HG03378 (cell line): ENCODE results near the gene AXIN1.

Experiments used
- ATAC-seq: cut with Tn5 transposase; IDR thresholded peaks from one replicate; pipeline ENCODE4 v1.9.1; 2021; ENCODE audit warnings: mild to moderate bottlenecking, moderate library complexity; ENCODE audit not compliant: unreplicated experiment

AXIN1 gene

GRCh38 chr16:303760-304505 lies 48.6 kb downstream of the AXIN1 start:
- no peak for ATAC-seq

- ATAC-seq, result no peak
Measured at GRCh38 chr16:301950-302349, 50.6 kb downstream of the AXIN1 start.

DNA sequence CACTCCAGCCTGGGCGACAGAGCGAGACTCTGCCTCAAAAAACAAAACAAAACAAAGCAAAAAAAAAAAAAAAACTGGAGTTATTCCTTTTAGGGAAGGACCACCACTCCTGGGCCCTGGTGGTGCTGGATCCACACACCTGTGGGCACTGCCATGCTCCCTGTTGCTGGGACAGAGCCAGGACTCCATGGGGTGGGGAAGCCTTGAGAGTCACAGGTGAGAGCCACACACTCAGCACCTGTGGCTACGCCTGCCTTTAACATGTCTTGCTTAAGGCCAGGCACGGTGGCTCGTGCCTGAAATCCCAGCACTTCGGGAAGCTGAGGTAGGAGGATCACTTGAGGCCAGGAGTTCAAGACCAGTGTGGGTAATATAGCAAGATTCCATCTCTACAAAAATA lies 51.3 kb downstream of the AXIN1 start:
- ATAC-seq, result no peak

GRCh38 chr16:297832-298231 lies 54.7 kb downstream of the AXIN1 start:
- ATAC-seq, result no peak

DNA sequence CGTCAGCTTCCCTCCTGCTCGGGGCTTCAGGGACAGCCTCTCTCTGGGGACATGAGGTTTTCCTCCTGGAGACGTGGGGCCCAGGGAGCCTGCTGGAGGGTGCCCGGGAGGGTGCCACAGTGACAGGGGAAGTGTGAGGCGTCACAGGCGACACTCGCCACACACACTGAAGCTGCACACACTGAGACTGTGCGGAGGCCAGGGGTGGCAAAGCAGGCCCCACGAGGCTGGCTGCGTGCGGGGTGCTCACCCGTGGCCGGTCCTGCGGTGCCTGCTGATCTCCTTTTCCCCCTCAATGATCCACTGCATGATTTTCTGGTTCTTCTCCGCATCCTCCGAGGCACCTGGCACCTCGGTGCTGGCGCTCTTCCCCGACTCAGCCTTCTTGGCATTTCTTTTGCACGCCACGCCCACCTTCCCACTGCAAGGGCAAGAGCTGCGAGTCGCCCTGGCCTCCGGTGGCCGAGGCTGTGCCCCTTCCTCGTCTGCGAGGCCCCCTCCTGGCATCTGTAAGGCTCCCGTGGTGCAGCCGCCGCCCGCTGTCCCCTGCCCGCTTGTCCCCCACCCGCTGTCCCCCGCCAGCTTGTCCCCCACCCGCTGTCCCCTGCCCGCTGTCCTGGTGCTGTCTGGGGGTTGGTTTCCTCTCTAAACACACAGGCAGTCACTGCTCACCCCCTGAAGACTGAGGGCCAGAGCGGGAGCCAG lies 55.6 kb downstream of the AXIN1 start:
- ATAC-seq, result no peak

- ATAC-seq, result no peak
Measured at GRCh38 chr16:296276-296675, 56.2 kb downstream of the AXIN1 start.

GRCh38 chr16:293043-293775 lies 59.3 kb downstream of the AXIN1 start:
- ATAC-seq, result no peak

- no peak for ATAC-seq
Measured at GRCh38 chr16:291539-291938, 61.0 kb downstream of the AXIN1 start.

- no peak for ATAC-seq
Measured at GRCh38 chr16:290681-291405, 61.7 kb downstream of the AXIN1 start.

DNA sequence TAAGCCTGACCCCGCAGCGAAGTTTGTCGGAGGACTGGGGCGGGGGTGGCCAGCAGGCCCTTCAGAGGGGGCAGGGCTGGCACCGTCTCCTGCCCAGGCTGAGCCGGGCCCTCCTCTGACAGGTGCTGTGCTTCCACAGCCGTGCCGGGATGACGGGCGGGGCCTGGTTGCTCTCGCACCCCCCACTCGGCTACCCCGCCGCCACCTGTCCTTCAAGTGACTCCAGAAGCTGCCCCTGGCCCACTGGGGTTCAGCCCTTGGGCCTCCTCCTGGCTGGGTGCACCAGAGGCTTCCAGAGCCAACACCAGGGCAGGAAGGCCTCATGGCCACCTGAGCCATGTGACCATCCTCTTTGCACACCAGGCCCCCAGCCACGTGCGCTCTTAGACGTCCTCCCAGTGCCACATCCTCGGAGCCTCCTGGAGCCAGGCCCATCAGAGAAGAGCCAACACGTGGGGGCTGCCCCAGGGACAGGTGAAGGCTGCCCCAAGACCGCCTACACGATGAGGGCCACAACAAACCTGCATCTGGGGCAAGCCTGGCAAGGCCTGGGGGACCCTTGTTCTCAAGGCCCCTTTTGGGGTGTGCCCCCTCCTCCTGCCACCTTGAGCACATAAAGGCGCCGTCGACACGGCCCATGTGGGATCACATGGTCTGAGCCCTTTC lies 62.4 kb downstream of the AXIN1 start:
- no peak for ATAC-seq

GRCh38 chr16:289395-289997 lies 63.0 kb downstream of the AXIN1 start:
- ATAC-seq, result no peak

- no peak for ATAC-seq
Measured at GRCh38 chr16:287981-288920, 64.3 kb downstream of the AXIN1 start.

- ATAC-seq, result no peak
Measured at GRCh38 chr16:287298-287811, 65.2 kb downstream of the AXIN1 start.

GRCh38 chr16:286491-287297 lies 65.8 kb downstream of the AXIN1 start:
- ATAC-seq, result no peak

DNA sequence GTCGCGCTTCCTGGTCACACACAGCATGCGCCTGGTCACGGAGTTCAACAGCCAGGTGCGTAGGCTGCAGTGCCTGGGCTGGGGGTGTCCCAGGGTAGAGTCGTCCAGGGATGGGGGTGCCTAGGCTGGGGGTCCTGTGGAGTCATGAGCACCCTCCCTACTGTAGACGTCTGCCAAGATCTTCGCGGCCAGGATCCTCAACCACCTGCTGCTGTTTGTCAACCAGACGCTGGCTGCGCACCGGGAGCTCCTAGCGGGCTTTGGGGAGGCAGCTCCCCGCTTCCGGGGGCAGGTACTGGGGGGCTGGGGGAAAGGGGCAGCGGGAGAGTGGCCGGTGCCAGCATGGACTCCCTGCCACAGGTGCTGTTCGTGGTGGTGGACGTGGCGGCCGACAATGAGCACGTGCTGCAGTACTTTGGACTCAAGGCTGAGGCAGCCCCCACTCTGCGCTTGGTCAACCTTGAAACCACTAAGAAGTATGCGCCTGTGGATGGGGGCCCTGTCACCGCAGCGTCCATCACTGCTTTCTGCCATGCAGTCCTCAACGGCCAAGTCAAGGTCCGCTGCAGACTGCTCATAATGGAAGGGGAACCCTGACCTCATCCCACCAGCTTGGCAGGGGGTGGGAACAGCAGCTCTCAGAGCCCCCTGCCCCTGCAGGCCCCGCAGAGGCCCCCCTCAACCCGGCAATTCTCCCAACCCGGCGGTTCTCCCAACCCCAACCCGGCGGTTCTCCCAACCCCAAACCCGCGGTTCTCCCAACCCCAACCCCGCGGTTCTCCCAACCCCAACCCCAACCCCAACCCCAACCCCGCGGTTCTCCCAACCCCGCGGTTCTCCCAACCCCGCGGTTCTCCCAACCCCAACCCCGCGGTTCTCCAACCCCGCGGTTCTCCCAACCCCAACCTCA lies 67.1 kb downstream of the AXIN1 start:
- no peak for ATAC-seq

- no peak for ATAC-seq
Measured at GRCh38 chr16:284204-285120, 68.1 kb downstream of the AXIN1 start.
